HG02763 (cell line): Measurements from ENCODE around the gene NUP42.

ENCODE experiments used
- ATAC-seq: cut with Tn5 transposase; IDR thresholded peaks from one replicate; pipeline ENCODE4 v1.9.1; 2021; ENCODE audit warnings: mild to moderate bottlenecking, moderate library complexity; ENCODE audit not compliant: unreplicated experiment

Gene NUP42

DNA sequence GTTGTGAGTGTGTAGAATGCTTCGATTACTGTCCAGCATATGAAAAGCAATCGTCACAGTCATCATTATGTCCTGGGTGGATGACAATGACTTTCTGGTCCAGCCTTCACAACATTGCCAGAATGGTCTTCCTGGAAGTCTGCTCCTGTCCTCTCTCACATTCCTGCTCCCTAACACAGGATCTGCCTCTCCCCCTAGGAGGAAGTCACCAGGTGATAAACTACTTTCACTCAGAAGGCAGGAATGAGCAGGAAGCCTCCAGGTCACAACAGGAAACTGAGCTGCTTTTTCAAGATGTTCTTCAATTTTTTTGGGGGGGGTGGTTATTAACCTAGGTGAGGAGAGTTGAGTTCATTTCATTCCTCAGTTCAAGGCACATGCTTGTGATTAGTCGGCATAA lies 51.1 kb downstream of the NUP42 start:
- ATAC-seq = no peak

DNA sequence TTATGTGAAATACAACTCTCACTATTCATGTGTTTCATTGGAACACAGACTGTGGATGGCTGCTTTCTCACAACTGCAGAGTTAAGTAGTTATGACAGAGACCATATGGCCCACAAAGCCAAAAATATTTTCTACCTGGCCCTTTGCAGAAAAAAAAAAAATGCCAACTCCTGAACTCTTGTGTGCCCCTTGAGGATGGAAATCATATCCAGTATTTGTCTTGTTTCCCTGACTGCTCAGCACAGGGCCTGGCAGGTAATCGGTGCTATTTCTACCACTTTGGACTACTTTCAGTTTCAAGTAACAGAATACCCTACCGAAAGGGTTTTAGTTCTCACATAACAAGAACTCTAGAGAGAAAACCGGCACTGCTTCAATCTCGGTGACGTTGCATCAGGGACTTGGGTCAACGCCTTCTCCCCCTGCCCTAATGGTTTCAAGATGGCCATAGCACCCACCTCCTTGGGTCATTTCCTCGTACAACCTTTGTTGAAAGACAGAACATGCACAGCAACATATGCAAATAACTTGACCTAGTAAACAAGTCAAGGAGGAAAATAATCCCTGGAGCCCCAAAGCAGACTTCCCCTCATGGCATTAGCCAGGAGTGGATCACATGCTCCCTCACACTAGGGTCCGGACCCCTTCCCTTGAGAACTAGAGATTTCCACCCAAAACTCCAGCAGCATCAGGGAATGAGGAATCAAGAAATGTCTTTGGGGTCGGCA lies 52.9 kb downstream of the NUP42 start:
- ATAC-seq = peak; percentile 93

DNA sequence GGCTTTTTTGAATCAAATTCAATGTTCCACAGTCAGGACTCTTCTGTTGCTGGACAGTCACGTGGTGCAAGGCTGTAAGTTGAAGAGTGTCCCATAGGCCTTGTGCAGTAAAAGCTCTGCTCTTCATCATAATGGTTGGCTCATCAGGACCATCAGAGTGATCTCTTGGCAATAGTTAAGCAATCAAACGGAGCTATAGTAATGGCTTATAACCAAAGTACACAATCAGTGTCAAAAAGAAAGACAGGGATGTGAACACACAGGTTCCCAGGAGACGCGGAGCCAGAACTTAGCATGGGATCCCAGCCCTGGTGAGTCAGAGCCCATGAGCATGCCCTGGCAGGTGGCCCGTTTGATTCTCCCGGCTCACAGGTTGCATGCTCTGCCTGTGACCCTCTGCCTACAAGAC lies 54.0 kb downstream of the NUP42 start:
- no peak for ATAC-seq

DNA sequence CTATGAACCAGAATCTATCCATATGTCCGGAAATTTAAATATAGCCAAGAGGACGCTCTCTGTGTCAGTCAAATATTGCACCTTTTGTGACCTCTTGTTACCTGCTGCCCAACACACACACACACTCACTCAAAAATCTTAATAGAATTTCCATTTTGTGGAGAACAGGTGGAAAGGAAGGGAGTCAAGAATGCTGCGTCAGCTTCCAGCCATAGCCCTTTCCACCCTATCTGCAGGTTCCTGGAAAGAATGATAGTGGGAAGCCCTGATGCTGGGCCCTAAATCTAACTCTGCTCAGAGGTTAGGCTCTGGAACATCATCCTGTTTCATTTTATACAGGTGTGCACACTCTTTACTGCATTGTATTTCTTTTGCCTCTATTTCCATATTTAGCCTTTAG lies 55.2 kb downstream of the NUP42 start:
- no peak for ATAC-seq

DNA sequence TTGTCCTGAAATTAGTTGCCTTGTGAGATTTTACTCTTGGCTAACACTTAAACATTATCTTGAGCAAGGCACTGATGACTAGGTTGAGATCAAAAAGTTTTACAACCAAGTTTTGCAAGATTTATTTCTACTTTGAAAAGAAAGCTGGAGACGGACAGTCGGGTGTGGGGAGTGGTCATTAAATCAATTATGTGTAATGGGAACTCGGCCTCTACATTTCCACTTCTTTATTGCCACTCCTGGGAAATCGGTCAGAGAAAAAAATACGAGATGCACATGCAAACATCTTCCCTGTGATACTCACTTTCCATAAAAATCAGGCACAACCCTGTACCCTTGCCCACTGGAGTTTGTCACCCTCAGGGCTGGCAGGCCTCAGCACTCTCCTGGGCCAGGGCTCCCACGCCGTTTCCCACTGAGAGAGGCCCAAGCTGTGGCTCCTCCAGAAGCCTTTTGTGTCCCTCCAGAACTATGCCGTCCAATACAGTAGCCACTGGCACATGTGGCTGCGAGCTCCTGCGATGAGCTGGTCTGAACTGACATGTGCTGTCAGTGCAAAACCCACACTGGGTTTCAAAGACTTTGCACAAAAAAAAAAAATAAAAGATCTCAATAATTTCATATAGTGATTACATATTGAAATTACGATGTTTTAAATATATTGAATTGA lies 57.3 kb downstream of the NUP42 start:
- no peak for ATAC-seq

DNA sequence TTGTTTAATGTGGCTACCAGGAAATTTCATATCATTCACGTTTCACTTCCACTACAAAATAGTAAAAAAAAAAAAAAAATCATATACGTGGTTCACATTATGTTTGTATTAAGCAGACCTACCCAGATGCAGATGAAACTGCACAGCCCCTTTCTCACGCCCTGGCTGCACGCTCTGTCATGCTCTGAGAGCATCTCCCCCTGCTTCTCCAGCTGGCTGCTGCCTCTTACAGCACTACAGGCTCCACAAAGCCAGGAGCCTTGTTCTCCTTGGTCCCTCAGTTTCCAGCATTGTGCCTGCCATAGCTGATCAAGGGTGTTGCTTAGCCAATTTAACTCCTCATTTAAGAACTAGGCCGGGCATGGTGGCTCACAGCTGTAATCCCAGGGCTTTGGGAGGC lies 57.9 kb downstream of the NUP42 start:
- no peak for ATAC-seq

DNA sequence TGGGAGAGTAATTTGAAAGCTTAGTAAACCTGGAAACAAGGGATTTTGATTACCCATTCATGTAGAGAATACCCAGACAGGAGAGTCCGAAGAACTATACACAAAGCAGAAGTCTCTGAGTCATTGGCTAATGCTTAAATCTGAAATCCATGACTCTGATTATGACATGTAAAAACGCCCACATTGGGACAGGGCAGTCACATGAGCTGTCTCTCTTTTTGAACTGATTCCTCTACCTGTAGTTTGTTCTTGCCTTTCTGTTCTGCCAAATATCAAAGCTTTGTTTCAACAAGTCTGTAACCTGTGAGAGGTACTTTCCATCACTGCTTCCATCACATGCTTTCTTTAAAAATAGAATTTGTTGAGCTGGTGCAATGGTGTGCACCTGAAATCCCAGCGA lies 60.5 kb downstream of the NUP42 start:
- ATAC-seq = no peak

DNA sequence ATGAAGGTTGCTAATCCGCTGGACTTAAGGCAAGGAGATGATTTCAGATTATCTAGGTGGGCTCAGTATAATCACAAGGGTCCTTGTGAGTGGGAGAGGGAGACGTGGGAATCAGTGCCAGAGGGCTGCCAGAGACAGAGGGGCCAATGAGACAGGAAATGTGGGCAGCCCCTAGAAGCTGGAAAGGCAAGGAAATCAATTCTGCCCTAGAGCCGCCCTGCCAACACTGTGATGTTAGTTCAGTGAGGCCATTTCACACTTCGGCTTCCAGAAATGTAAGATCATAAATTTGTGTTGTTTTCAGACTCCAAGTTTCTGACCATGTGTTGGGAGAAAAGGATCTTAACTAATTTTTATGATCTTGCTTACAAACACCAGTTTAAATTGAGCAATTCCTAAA lies 61.1 kb downstream of the NUP42 start:
- ATAC-seq = no peak

DNA sequence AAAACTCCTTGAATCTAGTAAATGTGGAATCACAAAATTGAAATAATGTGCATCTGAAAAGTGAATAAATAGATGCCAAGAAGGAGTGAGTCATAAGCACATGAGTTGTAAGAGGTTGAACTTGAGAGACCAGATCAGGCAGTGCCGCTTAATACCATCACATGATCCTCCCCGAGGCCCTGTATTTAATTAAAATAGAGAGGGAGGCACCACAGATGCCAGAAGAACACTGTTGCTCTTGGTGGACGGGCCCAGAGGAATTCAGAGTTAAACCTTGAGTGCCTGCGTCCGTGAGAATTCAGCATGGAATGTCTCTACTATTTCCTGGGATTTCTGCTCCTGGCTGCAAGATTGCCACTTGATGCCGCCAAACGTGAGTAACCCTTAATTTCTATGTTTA lies 64.7 kb downstream of the NUP42 start, which contains the start of gene GPNMB:
Gene GPNMB (plus strand): TSS at position 221 of the 400 bp plus-strand sequence. CDS start 83 bp downstream, at position 304.
- no peak for ATAC-seq

DNA sequence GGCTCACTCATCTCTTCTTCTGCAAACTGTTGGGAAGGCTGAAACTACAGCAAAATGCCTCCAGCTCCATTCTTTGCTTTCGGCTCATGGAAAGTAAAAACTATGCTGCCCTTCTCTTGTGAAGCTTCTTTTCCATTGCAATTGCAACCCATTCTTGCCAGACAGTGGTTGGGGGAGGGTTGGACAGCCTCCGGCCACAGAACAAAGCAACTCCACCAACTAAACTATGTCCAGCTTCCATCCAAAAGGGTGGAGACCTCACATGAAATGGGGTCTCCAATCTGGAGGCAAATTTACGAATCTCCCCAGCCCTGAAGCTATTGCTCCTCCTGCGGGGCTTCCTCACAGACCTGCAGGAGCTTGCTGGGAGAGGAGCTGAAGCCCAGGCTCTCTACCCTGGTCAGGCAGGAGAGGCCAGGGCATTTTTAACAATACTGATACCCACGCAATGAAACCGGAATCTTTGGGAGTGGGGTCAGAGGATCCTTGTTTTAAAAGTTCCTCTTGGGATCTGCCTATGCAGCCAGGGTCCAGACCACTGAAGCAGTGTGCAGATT lies 65.3 kb downstream of the NUP42 start:
- no peak for ATAC-seq

DNA sequence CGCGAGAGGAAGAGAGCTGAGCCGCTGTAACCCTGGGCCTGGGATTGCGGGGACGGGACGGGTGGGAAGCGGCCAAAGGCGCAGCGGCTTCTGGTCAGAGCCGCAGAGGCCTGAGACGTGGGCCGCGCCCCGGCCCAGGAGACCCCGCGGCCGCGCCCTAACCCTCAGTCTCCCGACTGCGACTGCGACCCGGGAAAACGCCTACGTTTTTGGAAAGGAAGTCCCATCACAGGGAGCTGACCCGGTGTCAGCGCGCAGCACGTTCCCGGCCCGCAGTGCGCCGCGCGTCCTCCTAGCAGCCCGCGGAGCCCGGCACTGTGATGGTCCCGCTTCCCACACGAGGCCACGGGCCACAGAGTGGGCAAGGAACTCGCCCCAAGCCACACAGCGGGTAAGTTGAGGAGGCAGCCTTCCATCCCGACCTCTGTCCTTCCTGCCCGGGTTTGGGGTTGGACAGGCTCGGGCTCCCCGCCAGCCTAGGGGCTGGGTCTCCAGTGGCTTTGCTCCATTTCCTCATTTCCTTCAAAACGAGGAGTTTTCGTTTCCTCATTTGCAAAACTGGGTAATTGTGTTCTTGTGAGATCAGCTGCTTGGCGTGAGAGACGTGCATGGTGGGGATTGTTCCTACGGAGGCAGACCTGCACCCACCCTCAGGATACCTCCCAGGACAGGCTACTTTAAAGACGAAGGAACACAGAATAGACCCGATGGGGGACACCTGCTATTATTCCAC lies 65.9 kb downstream of the NUP42 start:
- no peak for ATAC-seq

DNA sequence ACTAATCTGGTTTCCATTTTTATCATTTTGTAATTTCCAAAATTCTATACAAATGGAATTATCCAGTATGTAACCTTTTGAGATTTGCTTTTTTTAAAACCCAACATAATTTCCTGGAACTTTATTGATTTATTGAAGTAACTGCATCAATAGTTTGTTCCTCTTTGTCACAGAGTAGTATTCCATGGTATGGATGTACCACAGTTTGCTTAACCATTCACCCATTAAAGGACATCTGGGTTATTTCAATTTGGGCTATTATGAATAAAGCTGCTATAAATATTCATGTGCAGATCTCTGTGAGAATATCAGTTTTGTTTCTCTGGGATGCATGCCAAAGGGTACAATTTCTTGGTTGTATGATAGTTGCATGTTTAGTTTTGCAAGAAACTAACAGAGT lies 67.6 kb downstream of the NUP42 start:
- no peak for ATAC-seq
